IMR-90 (cell line): ENCODE data around the gene EIF2B5. TPM values are rescaled to one million over a fixed set of nuclear protein-coding genes. Genes with fewer than 3 reads are reported as not detected.
A peak's percentile ranks its signal among the peaks of the same experiment; 100 is the strongest.

Source experiments
- ATAC-seq: fragments of 200-7000 bp; cut with Tn5 transposase; 2 replicates; pipeline ENCODE4 v1.9.1; 2020; ENCODE audit warnings: low read depth, mild to moderate bottlenecking, moderate library complexity
- BruUV-seq: library from RNA; stranded (reverse); fragments of 400-500 nt; replicated peaks from 2 replicates; lab custom pipeline; 2021; lab: Mats Ljungman, UMichigan
- CTCF ChIA-PET: fragments of 300-600 bp; formaldehyde crosslinking; extraction: SDS; loops from one replicate; lab custom pipeline; 2021; ENCODE audit warnings: antibody characterized with exemption; lab: Yijun Ruan, JAX
- POLR2A ChIA-PET: fragments of 300-600 bp; sonication (Branson Sonifier 250); formaldehyde crosslinking; loops from one replicate; lab custom pipeline; 2022; ENCODE audit warnings: antibody characterized with exemption; ENCODE audit not compliant: unreplicated experiment; lab: Charles Lee
- DNase-seq: peaks from one replicate; pipeline ENCODE4 v3.0.0; 2013
- H2AFZ ChIP-seq: replicated peaks from 2 replicates; pipeline ENCODE3; 2013; ENCODE audit warnings: low read length, mild to moderate bottlenecking; ENCODE audit not compliant: poor library complexity
- H2AK5ac ChIP-seq: 2 replicates; pipeline ENCODE4 v1.6.1; 2013; ENCODE audit warnings: low read depth, low read length, inconsistent platforms
- H2AK9ac ChIP-seq: replicated peaks from 2 replicates; pipeline ENCODE3; 2013; ENCODE audit warnings: mild to moderate bottlenecking, low read depth, low read length, moderate library complexity; ENCODE audit not compliant: poor library complexity
- H2BK120ac ChIP-seq: 2 replicates; pipeline ENCODE4 v1.6.1; 2013; ENCODE audit warnings: low read depth, low read length, inconsistent platforms
- H2BK15ac ChIP-seq: 3 replicates; pipeline ENCODE4 v1.6.1; 2013; ENCODE audit warnings: low read depth, low read length, inconsistent platforms
- H2BK20ac ChIP-seq: 2 replicates; pipeline ENCODE4 v1.6.1; 2013; ENCODE audit warnings: low read depth, mild to moderate bottlenecking, inconsistent platforms, low read length, moderate library complexity
- H2BK5ac ChIP-seq: 2 replicates; pipeline ENCODE4 v1.6.1; 2013; ENCODE audit warnings: mild to moderate bottlenecking, low read depth, low read length, inconsistent platforms; ENCODE audit not compliant: poor library complexity, severe bottlenecking
- H3K14ac ChIP-seq: replicated peaks from 2 replicates; pipeline ENCODE4 v1.6.1; 2013; ENCODE audit warnings: low read depth, low read length, inconsistent platforms
- H3K18ac ChIP-seq: 2 replicates; pipeline ENCODE4 v1.6.1; 2013; ENCODE audit warnings: low read depth, low read length, control low read depth
- H3K23ac ChIP-seq: 2 replicates; pipeline ENCODE4 v1.6.1; 2013; ENCODE audit warnings: low read depth, low read length, inconsistent platforms
- H3K27ac ChIP-seq: 2 replicates; pipeline ENCODE4 v1.5.1; 2013; ENCODE audit warnings: mild to moderate bottlenecking, control low read depth, low read length; ENCODE audit not compliant: insufficient read depth
- H3K27me3 ChIP-seq: 2 replicates; pipeline ENCODE4 v1.6.1; 2013; ENCODE audit warnings: low read length; ENCODE audit not compliant: control insufficient read depth, insufficient read depth
- H3K36me3 ChIP-seq: 2 replicates; pipeline ENCODE4 v1.6.1; 2013; ENCODE audit warnings: low read length, mixed read lengths; ENCODE audit not compliant: control insufficient read depth, insufficient read depth
- H3K4ac ChIP-seq: 2 replicates; pipeline ENCODE4 v1.6.1; 2013; ENCODE audit warnings: low read depth, low read length, inconsistent platforms
- H3K4me1 ChIP-seq: 2 replicates; pipeline ENCODE4 v1.6.1; 2013; ENCODE audit warnings: low read length, mixed read lengths; ENCODE audit not compliant: control insufficient read depth, insufficient read depth
- H3K4me2 ChIP-seq: 2 replicates; pipeline ENCODE4 v1.6.1; 2013; ENCODE audit warnings: low read depth, mild to moderate bottlenecking, control low read depth, low read length, moderate library complexity
- H3K4me3 ChIP-seq: 2 replicates; pipeline ENCODE4 v1.5.1; 2013; ENCODE audit warnings: low read depth, mild to moderate bottlenecking, control low read depth, low read length, moderate library complexity; ENCODE audit not compliant: insufficient read depth
- H3K56ac ChIP-seq: 2 replicates; pipeline ENCODE4 v1.6.1; 2013; ENCODE audit warnings: low read length, inconsistent platforms; ENCODE audit not compliant: insufficient read depth; ENCODE audit errors: extremely low read depth
- H3K79me1 ChIP-seq, 2 experiments: 2 replicates each; pipeline ENCODE4 v1.6.1; 2013; ENCODE audit warnings: low read length in 2 of 2, inconsistent platforms in 1 of 2, low read depth in 1 of 2
- H3K9ac ChIP-seq: 2 replicates; pipeline ENCODE4 v1.6.1; 2013; ENCODE audit warnings: low read depth, low read length, control low read depth
- H3K9me1 ChIP-seq: 2 replicates; pipeline ENCODE4 v1.6.1; 2013; ENCODE audit warnings: low read length, inconsistent platforms; ENCODE audit not compliant: insufficient read depth
- H3K9me3 ChIP-seq: 2 replicates; pipeline ENCODE4 v1.6.1; 2013; ENCODE audit warnings: low read length; ENCODE audit not compliant: control insufficient read depth, insufficient read depth
- H4K20me1 ChIP-seq: 2 replicates; pipeline ENCODE4 v1.6.1; 2013; ENCODE audit warnings: low read length, inconsistent platforms; ENCODE audit not compliant: insufficient read depth
- H4K5ac ChIP-seq: 2 replicates; pipeline ENCODE4 v1.6.1; 2013; ENCODE audit warnings: mild to moderate bottlenecking, low read depth, low read length, control low read depth
- H4K8ac ChIP-seq, 2 experiments: 2 replicates each; pipeline ENCODE4 v1.6.1; 2013; ENCODE audit warnings: low read depth in 2 of 2, low read length in 2 of 2, control low read depth in 1 of 2, inconsistent platforms in 1 of 2
- H4K91ac ChIP-seq: 2 replicates; pipeline ENCODE4 v1.6.1; 2013; ENCODE audit warnings: low read depth, low read length, inconsistent platforms; ENCODE audit not compliant: insufficient read depth
- BHLHE40 ChIP-seq: fragments of 150-350 bp; IDR thresholded peaks from 2 replicates; pipeline ENCODE4 v1.6.1; 2016; ENCODE audit warnings: mild to moderate bottlenecking, low read depth, low read length
- CHD1 ChIP-seq: IDR thresholded peaks from 2 replicates; pipeline ENCODE4 v1.6.1; 2012; ENCODE audit warnings: low read depth, low read length, improper control_type of control experiment
- FOS ChIP-seq: fragments of 150-350 bp; IDR thresholded peaks from 2 replicates; pipeline ENCODE4 v1.6.1; 2016; ENCODE audit warnings: low read depth, low read length
- MAFK ChIP-seq: IDR thresholded peaks from 2 replicates; pipeline ENCODE4 v1.6.1; 2012; ENCODE audit warnings: low read depth, low read length, improper control_type of control experiment
- MAZ ChIP-seq: IDR thresholded peaks from 2 replicates; pipeline ENCODE4 v1.6.1; 2012; ENCODE audit warnings: low read depth, mild to moderate bottlenecking, low read length, improper control_type of control experiment, moderate library complexity, borderline replicate concordance
- MXI1 ChIP-seq: IDR thresholded peaks from 2 replicates; pipeline ENCODE4 v1.6.1; 2012; ENCODE audit warnings: low read depth, mild to moderate bottlenecking, low read length, moderate library complexity, borderline replicate concordance
- NFE2L2 ChIP-seq: fragments of 150-350 bp; IDR thresholded peaks from 2 replicates; pipeline ENCODE4 v1.6.1; 2016; ENCODE audit warnings: low read depth, mild to moderate bottlenecking, low read length
- POLR2A ChIP-seq: IDR thresholded peaks from 2 replicates; pipeline ENCODE4 v1.6.1; 2012; ENCODE audit warnings: mild to moderate bottlenecking, low read depth, low read length
- RCOR1 ChIP-seq: IDR thresholded peaks from 2 replicates; pipeline ENCODE4 v1.6.1; 2012; ENCODE audit warnings: mild to moderate bottlenecking, low read length, improper control_type of control experiment; ENCODE audit not compliant: insufficient replicate concordance
- SMC3 ChIP-seq: fragments of 150-350 bp; IDR thresholded peaks from 2 replicates; pipeline ENCODE4 v1.6.1; 2016; ENCODE audit warnings: low read depth, mild to moderate bottlenecking, antibody characterized with exemption, low read length, moderate library complexity
- WGBS, 2 experiments: methylation state at CpG; one replicate each; pipeline versions ENCODE4 v1.1.5 to v1.1.7; 2013; ENCODE audit warnings: missing lambda C conversion rate in 2 of 2; ENCODE audit not compliant: insufficient read length in 1 of 2; ENCODE audit errors: extremely low coverage in 2 of 2; 5-methylcytosine and 5-hydroxymethylcytosine counted together
- dilution Hi-C: fragments of 300-500 bp; cut with HindIII; formaldehyde crosslinking; loops from one replicate; pipeline ENCODE4 v1.14.3; 2018; ENCODE audit warnings: low sequenced_read_pairs; ENCODE audit not compliant: unreplicated experiment
- in situ Hi-C: fragments of 300-500 bp; cut with MboI; formaldehyde crosslinking; loops from 3 replicates; pipeline ENCODE4 v1.14.3; 2019; ENCODE audit warnings: low sequenced_read_pairs, inconsistent platforms, mixed read lengths
- intact Hi-C: fragments of 100-400 bp; cut with micrococcal nuclease; formaldehyde crosslinking; loops from 2 replicates; pipeline ENCODE4 v1.10.0; 2022
- polyA plus RNA-seq, 3 experiments: library from polyadenylated mRNA; depleted of rRNA; stranded (reverse); fragments of >200 nt; gene quantifications; 2 replicates each; pipeline ENCODE4 v1.2.3, GENCODE V29; 2012; ENCODE audit warnings: low replicate concordance in 1 of 3
- total RNA-seq: library from RNA; depleted of rRNA; stranded (reverse); fragments of >200 nt; gene quantifications from 2 replicates; pipeline ENCODE4 v1.2.3, GENCODE V29; 2012
- TF ChIP-seq, protein P1 (sequence below): fragments of 150-350 bp; IDR thresholded peaks from 2 replicates; pipeline ENCODE4 v1.6.1; 2017; ENCODE audit warnings: mild to moderate bottlenecking, antibody characterized with exemption, low read length, low read depth

Gene EIF2B5
- total and polyA plus RNA-seq, 2 of the 4 experiments (the other 2 are of a cell fraction) = 31.7 to 37.6 TPM

DNA sequence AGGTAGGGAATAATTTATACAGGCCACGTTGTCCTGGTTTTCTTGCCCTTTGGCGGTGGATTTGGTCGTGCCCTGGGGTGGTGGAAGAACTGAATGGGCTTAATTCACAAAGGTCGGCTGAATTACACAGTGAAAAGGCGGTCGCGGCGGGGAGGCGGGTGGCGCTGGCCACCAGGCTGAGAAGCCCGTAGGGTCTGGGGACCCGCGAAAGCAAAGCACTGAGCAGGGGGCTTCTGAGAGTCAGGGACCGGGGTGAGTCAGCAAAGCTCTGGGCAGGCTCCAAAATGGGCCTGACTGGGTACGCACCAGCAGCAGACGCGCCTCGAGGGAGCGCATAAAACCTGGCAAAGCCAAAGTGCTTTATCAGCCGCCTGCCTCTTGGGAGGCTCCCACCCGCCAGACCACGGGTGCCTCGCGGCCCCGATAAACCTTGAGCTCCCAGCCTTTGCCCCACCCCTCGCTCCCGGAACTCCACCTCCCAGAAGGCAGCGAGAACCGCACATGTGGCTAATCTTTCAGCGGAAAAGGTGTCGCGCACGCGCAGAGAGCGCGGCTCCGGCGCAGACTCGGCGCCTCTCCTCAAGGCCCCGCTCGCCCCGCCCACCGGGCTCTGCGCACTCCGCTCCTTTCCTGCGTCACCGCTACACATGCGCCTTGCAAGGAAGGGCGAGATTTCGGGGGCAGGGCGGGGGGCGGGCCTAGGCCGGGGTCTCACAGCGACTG lies 50.5 kb downstream of the EIF2B5 start:
- 0 out of 2 replicates have a peak overlapping the region, but pooled peaks have one; percentile 15 for H3K23ac ChIP-seq
- BruUV-seq = no TSS peak
- 2% methylated on average over 37 of the region's 55 CpGs; no CpG with 5 or more reads in 1 of the 2 experiments for WGBS, 2 experiments
- H3K4ac ChIP-seq = peak overlapping the region; percentile 70
- peak overlapping the region; percentile 64 for H3K4me2 ChIP-seq
- no peak overlapping the region for H3K18ac ChIP-seq
- peak overlapping the region; percentile 32; the same call in 1 of the 2 replicates for H4K5ac ChIP-seq
- in situ Hi-C loops = no loop called here
- DNase-seq (peak; percentile 98), ATAC-seq (peak; percentile 99)
- H2AK5ac ChIP-seq = peak overlapping the region; percentile 33; the same call in 1 of the 2 replicates
- no peak overlapping the region for H2BK15ac ChIP-seq
- TF ChIP-seq BHLHE40 = peak; percentile 71; the same call in 1 of the 2 replicates
- no peak for TF ChIP-seq RCOR1
- TF ChIP-seq MAZ = peak; percentile 86; the same call in 1 of the 2 replicates
- peak; percentile 73 for TF ChIP-seq MXI1
- peak; percentile 10; the same call in 1 of the 2 replicates for TF ChIP-seq MAFK
- TF ChIP-seq NFE2L2 = peak; percentile 43; the same call in 1 of the 2 replicates
- TF ChIP-seq, protein P1, sequence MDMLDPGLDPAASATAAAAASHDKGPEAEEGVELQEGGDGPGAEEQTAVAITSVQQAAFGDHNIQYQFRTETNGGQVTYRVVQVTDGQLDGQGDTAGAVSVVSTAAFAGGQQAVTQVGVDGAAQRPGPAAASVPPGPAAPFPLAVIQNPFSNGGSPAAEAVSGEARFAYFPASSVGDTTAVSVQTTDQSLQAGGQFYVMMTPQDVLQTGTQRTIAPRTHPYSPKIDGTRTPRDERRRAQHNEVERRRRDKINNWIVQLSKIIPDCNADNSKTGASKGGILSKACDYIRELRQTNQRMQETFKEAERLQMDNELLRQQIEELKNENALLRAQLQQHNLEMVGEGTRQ = peak; percentile 67
- TF ChIP-seq CHD1 = no peak
- TF ChIP-seq FOS = peak; percentile 9; the same call in 1 of the 2 replicates
- TF ChIP-seq SMC3 = no peak
- peak; percentile 60; the same call in 1 of the 2 replicates for TF ChIP-seq POLR2A
- no peaks in the 10 kb centered on the region for H3K9me3 ChIP-seq
- H2AFZ ChIP-seq = peak overlapping the region; percentile 95
- peaks cover 62% of the 10 kb centered on the region for H3K36me3 ChIP-seq
- H2BK5ac ChIP-seq = peak overlapping the region; percentile 49
- POLR2A ChIA-PET = interaction anchor here (1.6 kb wide), 1 partner anchor 9 kb away, joined by 11 read pairs; no protein-coding TSS in a partner anchor
- no peak overlapping the region for H2BK20ac ChIP-seq
- 0 out of 2 replicates have a peak, but pooled peaks cover 8% of the 10 kb centered on the region for H3K9me1 ChIP-seq
- peaks cover 3% of the 10 kb centered on the region; the same call in 1 of the 2 replicates for H3K4me1 ChIP-seq
- CTCF ChIA-PET = interaction anchor here (1.0 kb wide), 1 partner anchor 25 kb away, joined by 3 read pairs; no protein-coding TSS in a partner anchor
- H4K20me1 ChIP-seq = peaks cover 27% of the 10 kb centered on the region
- H4K8ac ChIP-seq = peak overlapping the region in 1 of 2 experiments; percentile 86; a peak in 3 of 4 replicates
- peak overlapping the region; percentile 53; the same call in 1 of the 2 replicates for H4K91ac ChIP-seq
- peak overlapping the region; percentile 17 for H3K9ac ChIP-seq
- H3K27me3 ChIP-seq = no peaks in the 10 kb centered on the region
- H2AK9ac ChIP-seq = peak overlapping the region; percentile 79
- peak overlapping the region; percentile 66 for H3K27ac ChIP-seq
- dilution Hi-C loops = no loop called here
- H3K4me3 ChIP-seq = peak overlapping the region; percentile 67
- intact Hi-C loops = loop anchor here (1.0 to 2.0 kb wide), 2 partner anchors 8 to 63 kb away; partner anchors contain the start of genes ALG3 and EEF1AKMT4
- H2BK120ac ChIP-seq = no peak overlapping the region
- peak overlapping the region; percentile 18; the same call in 1 of the 2 replicates for H3K14ac ChIP-seq
- peaks cover 39 to 62% of the 10 kb centered on the region in 2 experiments for H3K79me1 ChIP-seq
- H3K56ac ChIP-seq = peak overlapping the region; percentile 52; the same call in 1 of the 2 replicates
